Bronchus fibroblast of lung (primary cell): ENCODE results near the gene WNT2. TPM values are rescaled to one million over a fixed set of nuclear protein-coding genes. Genes with fewer than 3 reads are reported as not detected.

Experiments
- total RNA-seq: library from RNA; depleted of rRNA; stranded (reverse); fragments of >200 nt; gene quantifications from 2 replicates; pipeline ENCODE4 v1.2.3, GENCODE V29; 2015

WNT2 gene
- total RNA-seq: 1.0 and 1.3 TPM in 2 replicates

DNA sequence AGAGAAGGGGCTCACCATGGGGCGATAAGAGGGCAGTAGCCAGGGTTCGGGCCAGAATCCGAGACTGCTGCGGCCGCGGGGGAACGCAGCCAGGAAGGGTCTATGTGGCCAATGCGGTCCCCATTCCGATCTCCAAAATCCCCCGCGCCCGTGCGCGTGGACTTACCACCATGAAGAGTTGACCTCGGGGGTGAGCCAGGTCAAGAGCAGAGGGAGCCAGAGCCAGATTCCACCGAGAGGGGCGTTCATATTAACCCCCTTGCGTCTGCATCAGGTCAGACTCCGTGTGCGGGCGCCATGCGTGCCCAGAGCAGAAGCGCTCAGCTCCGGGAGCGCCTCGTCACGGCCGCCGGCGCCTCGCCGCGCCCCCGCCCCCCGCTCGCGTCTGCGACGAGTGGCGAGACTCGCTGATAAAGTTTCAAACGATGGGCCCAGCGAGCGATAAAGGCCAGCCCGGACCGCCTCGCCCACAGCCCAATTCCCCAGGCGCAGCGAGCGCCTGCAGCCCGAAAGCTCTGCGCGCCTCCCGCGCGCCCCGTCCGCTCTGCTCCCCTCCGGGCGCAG, at the start of gene WNT2:
Gene WNT2 (minus strand): TSS at position 318 of the 564 bp plus-strand sequence. CDS start 69 bp downstream, at position 249.

Other genes starting within 250 kb of the WNT2 start
- not detected in 2 replicates for gene ASZ1, start 104.4 kb upstream of the WNT2 start, total RNA-seq
- gene CFTR, start 157.0 kb upstream of the WNT2 start, total RNA-seq: 0.30 and 0.67 TPM in 2 replicates